H9 (cell line): ENCODE measurements around the gene SOCS6. TPM values are rescaled to one million over a fixed set of nuclear protein-coding genes. Genes with fewer than 3 reads are reported as not detected.

Experiments
- DNase-seq: peaks from one replicate; pipeline ENCODE4 v3.0.0-alpha.2; 2017
- H2AFZ ChIP-seq: one replicate; pipeline ENCODE4 v1.6.1; 2013; ENCODE audit warnings: mild to moderate bottlenecking, low read length, control low read depth, moderate library complexity
- H2AK5ac ChIP-seq: 2 replicates; pipeline ENCODE4 v1.6.1; 2013; ENCODE audit warnings: low read length, control low read depth, mixed read lengths; ENCODE audit not compliant: insufficient read length
- H2BK120ac ChIP-seq: one replicate; pipeline ENCODE4 v1.6.1; 2013; ENCODE audit warnings: low read depth, mild to moderate bottlenecking, low read length, control low read depth, inconsistent platforms; ENCODE audit not compliant: poor library complexity, severe bottlenecking
- H2BK12ac ChIP-seq: 2 replicates; pipeline ENCODE4 v1.6.1; 2013; ENCODE audit warnings: low read length, control low read depth, mixed read lengths, low read depth; ENCODE audit not compliant: insufficient read length
- H2BK15ac ChIP-seq: 2 replicates; pipeline ENCODE4 v1.6.1; 2013; ENCODE audit warnings: low read depth, low read length, control low read depth
- H2BK20ac ChIP-seq: one replicate; pipeline ENCODE4 v1.6.1; 2013; ENCODE audit warnings: low read depth, mild to moderate bottlenecking, low read length, control low read depth, inconsistent platforms; ENCODE audit not compliant: poor library complexity, severe bottlenecking
- H2BK5ac ChIP-seq: 2 replicates; pipeline ENCODE4 v1.6.1; 2013; ENCODE audit warnings: low read length, control low read depth, mixed read lengths; ENCODE audit not compliant: insufficient read length
- H3K14ac ChIP-seq: 2 replicates; pipeline ENCODE4 v1.6.1; 2013; ENCODE audit warnings: low read length, control low read depth; ENCODE audit not compliant: insufficient read depth
- H3K18ac ChIP-seq: 2 replicates; pipeline ENCODE4 v1.6.1; 2013; ENCODE audit warnings: low read depth, mild to moderate bottlenecking, mixed read lengths, low read length, control low read depth; ENCODE audit not compliant: insufficient read length
- H3K23ac ChIP-seq: 2 replicates; pipeline ENCODE4 v1.6.1; 2013; ENCODE audit warnings: low read length, control low read depth, mixed read lengths, low read depth; ENCODE audit not compliant: insufficient read length
- H3K23me2 ChIP-seq: 2 replicates; pipeline ENCODE4 v1.6.1; 2013; ENCODE audit warnings: low read depth, mild to moderate bottlenecking, mixed read lengths, low read length, control low read depth; ENCODE audit not compliant: insufficient read length, poor library complexity, severe bottlenecking
- H3K27ac ChIP-seq: 2 replicates; pipeline ENCODE4 v1.5.1; 2013; ENCODE audit warnings: low read length, control low read depth, mixed read lengths, low read depth; ENCODE audit not compliant: insufficient read length
- H3K27me3 ChIP-seq: 2 replicates; pipeline ENCODE4 v1.6.1; 2013; ENCODE audit warnings: low read length, control low read depth, inconsistent platforms; ENCODE audit not compliant: insufficient read depth
- H3K4ac ChIP-seq: 2 replicates; pipeline ENCODE4 v1.6.1; 2013; ENCODE audit warnings: low read depth, mild to moderate bottlenecking, control low read depth, inconsistent platforms, low read length, moderate library complexity
- H3K4me1 ChIP-seq: 2 replicates; pipeline ENCODE4 v1.6.1; 2013; ENCODE audit warnings: low read length, control low read depth, inconsistent platforms; ENCODE audit not compliant: insufficient read depth
- H3K4me2 ChIP-seq: 2 replicates; pipeline ENCODE4 v1.6.1; 2013; ENCODE audit warnings: low read length, control low read depth, mixed read lengths; ENCODE audit not compliant: insufficient read length, insufficient read depth
- H3K56ac ChIP-seq: 2 replicates; pipeline ENCODE4 v1.6.1; 2013; ENCODE audit warnings: low read depth, mild to moderate bottlenecking, mixed read lengths, low read length, control low read depth; ENCODE audit not compliant: insufficient read length
- H3K79me1 ChIP-seq: 2 replicates; pipeline ENCODE4 v1.6.1; 2013; ENCODE audit warnings: low read depth, mild to moderate bottlenecking, moderate library complexity, low read length, control low read depth, inconsistent platforms; ENCODE audit not compliant: insufficient read depth, poor library complexity, severe bottlenecking
- H3K79me2 ChIP-seq: 2 replicates; pipeline ENCODE4 v1.6.1; 2013; ENCODE audit warnings: low read length, control low read depth, inconsistent platforms; ENCODE audit not compliant: insufficient read depth
- H3K9ac ChIP-seq: 2 replicates; pipeline ENCODE4 v1.6.1; 2013; ENCODE audit warnings: low read length, control low read depth, mixed read lengths; ENCODE audit not compliant: insufficient read length; ENCODE audit errors: extremely low read depth
- H3K9me3 ChIP-seq: one replicate; pipeline ENCODE4 v1.6.1; 2013; ENCODE audit warnings: low read depth, low read length, inconsistent platforms; ENCODE audit not compliant: control insufficient read depth
- H3T11ph ChIP-seq: one replicate; pipeline ENCODE4 v1.6.1; 2013; ENCODE audit warnings: mild to moderate bottlenecking, low read length, control low read depth, inconsistent platforms
- H4K20me1 ChIP-seq: one replicate; pipeline ENCODE4 v1.6.1; 2013; ENCODE audit not compliant: control insufficient read depth, insufficient read length, insufficient read depth
- H4K5ac ChIP-seq: 2 replicates; pipeline ENCODE4 v1.6.1; 2013; ENCODE audit warnings: low read depth, mild to moderate bottlenecking, mixed read lengths, low read length, control low read depth; ENCODE audit not compliant: insufficient read length
- H4K8ac ChIP-seq: replicated peaks from 2 replicates; pipeline ENCODE4 v1.6.1; 2013; ENCODE audit warnings: low read length, control low read depth, mixed read lengths, low read depth; ENCODE audit not compliant: insufficient read length
- H4K91ac ChIP-seq: 2 replicates; pipeline ENCODE4 v1.6.1; 2013; ENCODE audit warnings: low read depth, mild to moderate bottlenecking, moderate library complexity, mixed read lengths, low read length, control low read depth; ENCODE audit not compliant: insufficient read length
- H3K27ac Mint-ChIP-seq, 3 experiments: 2 replicates in 2 of 3; 3 replicates in 1 of 3; pipeline ENCODE4 v1.8.0; 2020 to 2021; ENCODE audit warnings: mixed read lengths in 3 of 3, mild to moderate bottlenecking in 1 of 3, moderate library complexity in 1 of 3
- H3K27me3 Mint-ChIP-seq: 2 replicates; pipeline ENCODE4 v1.8.0; 2021; ENCODE audit warnings: low read depth, mild to moderate bottlenecking, moderate library complexity, mixed read lengths
- H3K36me3 Mint-ChIP-seq, 3 experiments: 2 replicates in 2 of 3; 3 replicates in 1 of 3; pipeline ENCODE4 v1.8.0; 2020 to 2021; ENCODE audit warnings: low read depth in 3 of 3, mixed read lengths in 3 of 3; ENCODE audit not compliant: insufficient read depth in 1 of 3
- H3K4me1 Mint-ChIP-seq, 2 experiments: 2 replicates each; pipeline ENCODE4 v1.8.0; 2020; ENCODE audit warnings: mixed read lengths in 2 of 2
- H3K4me3 Mint-ChIP-seq, 2 experiments: 2 replicates in 1 of 2; 3 replicates in 1 of 2; pipeline ENCODE4 v1.8.0; 2020 to 2021; ENCODE audit warnings: mild to moderate bottlenecking in 2 of 2, mixed read lengths in 2 of 2, moderate library complexity in 1 of 2
- H3K9me3 Mint-ChIP-seq, 2 experiments: 2 replicates in 1 of 2; 3 replicates in 1 of 2; pipeline ENCODE4 v1.8.0; 2020; ENCODE audit warnings: mild to moderate bottlenecking in 2 of 2, mixed read lengths in 2 of 2, moderate library complexity in 1 of 2
- CTCF ChIP-seq: fragments of 200-600 bp; sonication (generic); conservative IDR thresholded peaks from 3 replicates; pipeline ENCODE4 v1.8.0; 2021; ENCODE audit warnings: antibody characterized with exemption, mild to moderate bottlenecking
- WGBS: extraction: QIAGEN DNeasy Blood & Tissue Kit; methylation state at CpG from one replicate; pipeline ENCODE4 v1.1.7; 2013; ENCODE audit warnings: missing lambda C conversion rate, low lambda C conversion rate, mixed read lengths; ENCODE audit not compliant: insufficient read length; ENCODE audit errors: extremely low coverage; 5-methylcytosine and 5-hydroxymethylcytosine counted together
- total RNA-seq: library from RNA; stranded (reverse); gene quantifications from 2 replicates; pipeline ENCODE4 v1.2.1, GENCODE V29; 2021

SOCS6 gene
- total RNA-seq, 1 experiment from 2014 or later, result 24.5 TPM

- no peaks in the 10 kb centered on the region for H3K27me3 Mint-ChIP-seq
- no peak overlapping the region for H3K4me3 Mint-ChIP-seq
- Histone ChIP-seq H3K4me1 (peaks cover 10% of the 10 kb centered on the region; the same call in 1 of the 2 replicates), H3K23me2 (no peaks in the 10 kb centered on the region), H2BK12ac (no peak overlapping the region), H3K27me3 (no peaks in the 10 kb centered on the region), H2BK120ac (no peak overlapping the region), H2AK5ac (no peak overlapping the region), H4K8ac (no peak overlapping the region), H3K27ac (no peak overlapping the region), H3K4ac (no peak overlapping the region), H4K91ac (no peak overlapping the region), H3K9me3 (no peaks in the 10 kb centered on the region), H4K20me1 (no peaks in the 10 kb centered on the region), H3K14ac (no peak overlapping the region), H3K56ac (no peak overlapping the region), H2BK5ac (no peak overlapping the region), H3T11ph (no peak overlapping the region), H2AFZ (no peak overlapping the region), H3K23ac (no peak overlapping the region), H3K79me2 (peaks cover 53% of the 10 kb centered on the region), H2BK15ac (no peak overlapping the region), H3K18ac (no peak overlapping the region), H4K5ac (no peak overlapping the region), H3K79me1 (peaks cover 6% of the 10 kb centered on the region), H3K9ac (no peak overlapping the region), H3K4me2 (no peak overlapping the region), H2BK20ac (no peak overlapping the region)
- TF ChIP-seq CTCF, result no peak
- WGBS, result no CpG with 5 or more reads among the region's 10 CpGs
- H3K36me3 Mint-ChIP-seq, result peaks cover 0 to 2% (median 0%) of the 10 kb centered on the region in 3 experiments; a peak in 2 of 7 replicates
- peak overlapping the region in 2 of 3 experiments; percentile 78 to 85; a peak in 3 of 7 replicates for H3K27ac Mint-ChIP-seq
- no peak for DNase-seq
- peaks cover 46 to 50% of the 10 kb centered on the region in 2 experiments for H3K4me1 Mint-ChIP-seq
- H3K9me3 Mint-ChIP-seq, result no peaks in the 10 kb centered on the region
These were observed 7.4 kb downstream of the SOCS6 start for GRCh38 chr18:70296289-70296688.
